GM23248 (cell line): ENCODE results near the gene ENTPD7. TPM values are rescaled to one million over a fixed set of nuclear protein-coding genes. Genes with fewer than 3 reads are reported as not detected.
A peak's percentile ranks its signal among the peaks of the same experiment; 100 is the strongest.

ENCODE experiments used
- DNase-seq: peaks from one replicate; pipeline ENCODE4 v3.0.0-alpha.2; 2015
- H2AFZ ChIP-seq: fragments of 200-600 bp; sonication (generic); 2 replicates; pipeline ENCODE4 v1.6.1; 2016; ENCODE audit warnings: antibody characterized with exemption
- H3F3A ChIP-seq: fragments of 200-600 bp; sonication (generic); 2 replicates; pipeline ENCODE4 v1.6.1; 2016; ENCODE audit warnings: mild to moderate bottlenecking, antibody characterized with exemption, mixed run types; ENCODE audit not compliant: insufficient read depth
- H3K27ac ChIP-seq: fragments of 200-600 bp; sonication (generic); 2 replicates; pipeline ENCODE4 v1.5.1; 2016; ENCODE audit warnings: mild to moderate bottlenecking
- H3K27me3 ChIP-seq: fragments of 200-600 bp; sonication (generic); replicated peaks from 2 replicates; pipeline ENCODE4 v1.6.1; 2016; ENCODE audit warnings: mild to moderate bottlenecking; ENCODE audit not compliant: insufficient read depth
- H3K36me3 ChIP-seq: fragments of 200-600 bp; sonication (generic); 2 replicates; pipeline ENCODE4 v1.6.1; 2016; ENCODE audit warnings: low read depth, mild to moderate bottlenecking
- H3K4me1 ChIP-seq: fragments of 200-600 bp; sonication (generic); 2 replicates; pipeline ENCODE4 v1.6.1; 2016; ENCODE audit warnings: mild to moderate bottlenecking; ENCODE audit not compliant: insufficient read depth
- H3K4me2 ChIP-seq: fragments of 200-600 bp; sonication (generic); one replicate; pipeline ENCODE4 v1.6.1; 2016; ENCODE audit warnings: mild to moderate bottlenecking; ENCODE audit not compliant: unreplicated experiment
- H3K4me3 ChIP-seq: fragments of 200-600 bp; sonication (generic); 2 replicates; pipeline ENCODE4 v1.5.1; 2016; ENCODE audit warnings: mild to moderate bottlenecking
- H3K79me2 ChIP-seq: fragments of 200-600 bp; sonication (generic); 2 replicates; pipeline ENCODE4 v1.6.1; 2016; ENCODE audit warnings: mild to moderate bottlenecking; ENCODE audit not compliant: insufficient read depth
- H3K9ac ChIP-seq: fragments of 200-600 bp; sonication (generic); 2 replicates; pipeline ENCODE4 v1.6.1; 2016; ENCODE audit warnings: mild to moderate bottlenecking
- H3K9me2 ChIP-seq: fragments of 200-600 bp; sonication (generic); 2 replicates; pipeline ENCODE4 v1.6.1; 2016; ENCODE audit warnings: mixed run types, mild to moderate bottlenecking, moderate library complexity; ENCODE audit not compliant: insufficient read depth
- H3K9me3 ChIP-seq: fragments of 200-600 bp; sonication (generic); one replicate; pipeline ENCODE4 v1.6.1; 2017; ENCODE audit warnings: low read depth
- H4K20me1 ChIP-seq: fragments of 200-600 bp; sonication (generic); 2 replicates; pipeline ENCODE4 v1.6.0; 2016; ENCODE audit not compliant: insufficient read depth
- EZH2 ChIP-seq: fragments of 200-600 bp; sonication (generic); IDR thresholded peaks from 2 replicates; pipeline ENCODE4 v1.6.1; 2018; ENCODE audit warnings: antibody characterized with exemption, mild to moderate bottlenecking; ENCODE audit not compliant: insufficient read depth, poor library complexity, severe bottlenecking
- EZH2phosphoT487 ChIP-seq: fragments of 200-600 bp; sonication (generic); IDR thresholded peaks from 2 replicates; pipeline ENCODE4 v1.6.1; 2018; ENCODE audit warnings: antibody characterized with exemption, moderate library complexity, mild to moderate bottlenecking, low read depth; ENCODE audit not compliant: insufficient read depth
- WGBS, 2 experiments: methylation state at CpG; one replicate each; pipeline ENCODE4 v1.1.6; 2015 to 2017; ENCODE audit warnings: low lambda C conversion rate in 2 of 2, low coverage in 1 of 2; ENCODE audit errors: missing lambda C conversion rate in 2 of 2; 5-methylcytosine and 5-hydroxymethylcytosine counted together
- in situ Hi-C: fragments of 300-500 bp; cut with MboI; formaldehyde crosslinking; loops from 2 replicates; pipeline ENCODE4 v1.15.0; 2020
- polyA plus RNA-seq: library from polyadenylated mRNA; unstranded; fragments of >200 nt; fragmentation: Nextera tagmentation; extraction: Ambion mirVana; gene quantifications from 2 replicates; pipeline ENCODE4 v1.2.1, GENCODE V29; 2016
- total RNA-seq: library from RNA; depleted of rRNA; stranded (reverse); fragments of >200 nt; shearing (Covaris generic); gene quantifications from 2 replicates; pipeline ENCODE4 v1.2.3, GENCODE V29; 2014

ENTPD7 gene
- total and polyA plus RNA-seq, 2 experiments from 2014 or later: 7.5 to 21.6 TPM

- no peak for TF ChIP-seq EZH2
- TF ChIP-seq EZH2phosphoT487: no peak
- no peaks in the 10 kb centered on the region for H3K9me2 ChIP-seq
- H3K9me3 ChIP-seq: no peaks in the 10 kb centered on the region
- H3K4me2 ChIP-seq: no peak overlapping the region
- H3K36me3 ChIP-seq: no peaks in the 10 kb centered on the region
- no peak overlapping the region for H3K4me3 ChIP-seq
- H2AFZ ChIP-seq: no peak overlapping the region
- peaks cover 7% of the 10 kb centered on the region for H3F3A ChIP-seq
- H3K4me1 ChIP-seq: peaks cover 13% of the 10 kb centered on the region
- H4K20me1 ChIP-seq: no peaks in the 10 kb centered on the region
- H3K27ac ChIP-seq: no peak overlapping the region
- no peaks in the 10 kb centered on the region for H3K79me2 ChIP-seq
- H3K27me3 ChIP-seq: no peaks in the 10 kb centered on the region
- 94 to 96% methylated on average over 1 of the region's 1 CpG for WGBS, 2 experiments
- in situ Hi-C loops: no loop called here
- DNase-seq: no peak
- no peak overlapping the region for H3K9ac ChIP-seq
Observed at GRCh38 chr10:99628923-99629624, 30.2 kb upstream of the ENTPD7 start.

GRCh38 chr10:99629625-99629978 is 29.7 kb upstream of the ENTPD7 start:
- in situ Hi-C loops: no loop called here
- TF ChIP-seq EZH2 (no peak), EZH2phosphoT487 (no peak)
- 65 to 67% methylated on average over 3 of the region's 3 CpGs for WGBS, 2 experiments
- no peaks in the 10 kb centered on the region for H3K36me3 ChIP-seq
- no peaks in the 10 kb centered on the region for H3K27me3 ChIP-seq
- no peaks in the 10 kb centered on the region for H3K79me2 ChIP-seq
- peaks cover 7% of the 10 kb centered on the region for H3F3A ChIP-seq
- H3K4me1 ChIP-seq: peaks cover 13% of the 10 kb centered on the region
- DNase-seq: no peak
- no peaks in the 10 kb centered on the region for H3K9me3 ChIP-seq
- H3K27ac ChIP-seq: no peak overlapping the region
- no peaks in the 10 kb centered on the region for H3K9me2 ChIP-seq
- no peak overlapping the region for H3K4me2 ChIP-seq
- H3K4me3 ChIP-seq: no peak overlapping the region
- no peak overlapping the region for H2AFZ ChIP-seq
- H4K20me1 ChIP-seq: no peaks in the 10 kb centered on the region
- no peak overlapping the region for H3K9ac ChIP-seq

GRCh38 chr10:99630433-99630832 is 28.9 kb upstream of the ENTPD7 start:
- Histone ChIP-seq H3K9me3 (no peaks in the 10 kb centered on the region), H3K4me1 (peaks cover 13% of the 10 kb centered on the region), H3K27me3 (no peaks in the 10 kb centered on the region), H2AFZ (peak overlapping the region; percentile 34; the same call in 1 of the 2 replicates), H3K4me2 (no peak overlapping the region), H3K4me3 (no peak overlapping the region), H3K9me2 (no peaks in the 10 kb centered on the region), H3K79me2 (no peaks in the 10 kb centered on the region), H3K27ac (peak overlapping the region; percentile 57), H3F3A (peaks cover 7% of the 10 kb centered on the region), H3K36me3 (no peaks in the 10 kb centered on the region), H4K20me1 (no peaks in the 10 kb centered on the region), H3K9ac (peak overlapping the region; percentile 5; the same call in 1 of the 2 replicates)
- peak; percentile 81 for DNase-seq
- WGBS, 2 experiments: 34 to 38% methylated on average over 2 of the region's 2 CpGs
- in situ Hi-C loops: loop anchor here (10.0 kb wide), 1 partner anchor 84 kb away; no protein-coding TSS in a partner anchor
- TF ChIP-seq EZH2phosphoT487 (no peak), EZH2 (no peak)

GRCh38 chr10:99630991-99631390 is 28.3 kb upstream of the ENTPD7 start:
- Histone ChIP-seq H3K27me3 (no peaks in the 10 kb centered on the region), H3K4me3 (no peak overlapping the region), H3K27ac (peak overlapping the region; percentile 57), H2AFZ (peak overlapping the region; percentile 34; the same call in 1 of the 2 replicates), H3K9me2 (no peaks in the 10 kb centered on the region), H3K4me2 (no peak overlapping the region), H3F3A (peaks cover 7% of the 10 kb centered on the region), H3K9ac (peak overlapping the region; percentile 5; the same call in 1 of the 2 replicates), H3K4me1 (peaks cover 13% of the 10 kb centered on the region), H3K79me2 (no peaks in the 10 kb centered on the region), H3K9me3 (no peaks in the 10 kb centered on the region), H4K20me1 (no peaks in the 10 kb centered on the region), H3K36me3 (no peaks in the 10 kb centered on the region)
- no peak for TF ChIP-seq EZH2phosphoT487
- TF ChIP-seq EZH2: no peak
- DNase-seq: peak; percentile 28
- in situ Hi-C loops: loop anchor here (10.0 kb wide), 1 partner anchor 84 kb away; no protein-coding TSS in a partner anchor
